ENCODE results near the gene FBH1.
A peak's percentile ranks its signal among the peaks of the same experiment; 100 is the strongest.
"Not testable (repeated sequence)": the region's sequence is repeated elsewhere in the genome, so short reads cannot be mapped to it uniquely, and the experiment has no call there.

The FBH1 gene

DNA sequence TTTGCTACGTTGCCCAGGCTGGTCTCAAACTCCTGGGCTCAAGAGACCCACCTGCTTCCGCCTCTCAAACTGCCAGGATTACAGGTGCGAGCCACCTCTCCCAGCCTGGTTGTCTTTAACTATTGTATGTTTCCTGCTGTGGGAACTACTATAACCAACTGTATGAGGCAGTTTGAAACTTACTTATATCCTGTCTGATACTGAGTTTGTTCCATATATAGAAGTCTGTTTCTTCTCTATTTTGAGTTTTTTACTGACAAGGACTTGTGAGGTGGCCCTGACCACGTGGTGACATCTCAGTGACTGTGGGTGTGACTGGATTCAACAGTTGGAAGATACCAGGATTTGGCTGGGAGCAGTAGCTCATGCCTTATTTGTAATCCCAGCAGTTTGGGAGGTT lies 14.2 kb downstream of the FBH1 start:
- no peak for DNase-seq

DNA sequence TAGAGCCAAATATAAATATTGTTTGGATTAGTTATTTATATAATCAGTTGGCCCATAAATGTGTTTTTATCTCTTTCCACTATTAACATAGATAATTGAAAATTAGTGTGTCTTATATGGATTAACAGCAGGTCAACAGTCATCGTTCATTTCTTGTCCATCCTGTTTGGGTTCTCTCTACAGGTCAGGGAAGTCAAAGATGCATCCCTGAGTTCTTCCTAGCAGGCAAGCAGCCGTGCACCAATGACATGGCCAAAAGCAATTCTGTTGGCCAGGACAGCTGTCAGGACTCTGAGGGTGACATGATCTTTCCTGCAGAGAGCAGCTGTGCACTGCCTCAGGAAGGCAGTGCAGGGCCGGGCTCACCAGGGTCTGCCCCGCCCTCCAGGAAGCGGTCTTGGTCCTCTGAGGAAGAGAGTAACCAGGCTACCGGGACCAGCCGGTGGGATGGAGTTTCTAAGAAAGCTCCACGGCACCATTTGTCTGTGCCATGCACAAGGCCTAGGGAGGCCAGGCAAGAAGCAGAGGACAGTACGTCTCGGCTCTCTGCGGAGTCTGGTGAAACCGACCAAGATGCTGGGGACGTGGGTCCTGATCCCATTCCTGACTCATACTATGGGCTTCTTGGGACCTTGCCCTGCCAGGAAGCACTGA lies 15.9 kb downstream of the FBH1 start:
- DNase-seq, result no peak

DNA sequence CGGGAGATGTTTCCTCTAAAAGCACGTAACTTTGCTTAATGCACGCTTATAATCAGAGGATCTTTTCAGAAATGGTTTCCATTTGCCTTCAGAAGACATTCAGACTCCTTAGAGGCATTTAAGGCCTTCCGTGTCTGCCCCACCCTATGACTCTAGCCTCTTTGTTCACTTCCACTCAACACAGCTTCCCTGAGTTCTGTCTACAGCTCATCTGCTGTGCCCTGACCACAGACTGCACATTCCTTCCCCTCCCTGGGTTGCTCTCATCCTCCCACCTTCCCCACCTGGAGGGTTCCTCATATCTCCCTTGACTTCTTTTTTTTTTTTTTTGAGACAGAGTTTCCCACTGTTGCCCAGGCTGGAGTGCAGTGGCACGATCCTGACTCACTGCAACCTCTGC lies 16.6 kb downstream of the FBH1 start:
- DNase-seq, result no peak

DNA sequence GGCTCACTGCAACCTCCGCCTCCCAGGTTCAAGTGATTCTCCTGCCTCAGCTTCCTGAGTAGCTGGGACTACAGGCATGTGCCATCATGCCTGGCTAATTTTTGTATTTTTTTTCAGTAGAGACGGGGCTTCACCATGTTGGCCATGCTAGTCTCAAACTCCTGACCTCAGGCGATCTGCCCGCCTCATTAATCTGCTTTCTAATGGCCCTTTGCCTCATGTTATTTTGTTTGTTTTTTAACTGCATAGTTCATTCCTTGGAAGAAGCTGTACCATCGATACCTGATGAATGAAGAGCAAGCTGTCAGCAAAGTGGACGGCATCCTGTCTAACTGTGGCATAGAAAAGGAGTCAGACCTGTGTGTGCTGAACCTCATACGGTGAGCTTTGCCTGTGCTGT lies 18.6 kb downstream of the FBH1 start:
- not testable (repeated sequence) for DNase-seq

DNA sequence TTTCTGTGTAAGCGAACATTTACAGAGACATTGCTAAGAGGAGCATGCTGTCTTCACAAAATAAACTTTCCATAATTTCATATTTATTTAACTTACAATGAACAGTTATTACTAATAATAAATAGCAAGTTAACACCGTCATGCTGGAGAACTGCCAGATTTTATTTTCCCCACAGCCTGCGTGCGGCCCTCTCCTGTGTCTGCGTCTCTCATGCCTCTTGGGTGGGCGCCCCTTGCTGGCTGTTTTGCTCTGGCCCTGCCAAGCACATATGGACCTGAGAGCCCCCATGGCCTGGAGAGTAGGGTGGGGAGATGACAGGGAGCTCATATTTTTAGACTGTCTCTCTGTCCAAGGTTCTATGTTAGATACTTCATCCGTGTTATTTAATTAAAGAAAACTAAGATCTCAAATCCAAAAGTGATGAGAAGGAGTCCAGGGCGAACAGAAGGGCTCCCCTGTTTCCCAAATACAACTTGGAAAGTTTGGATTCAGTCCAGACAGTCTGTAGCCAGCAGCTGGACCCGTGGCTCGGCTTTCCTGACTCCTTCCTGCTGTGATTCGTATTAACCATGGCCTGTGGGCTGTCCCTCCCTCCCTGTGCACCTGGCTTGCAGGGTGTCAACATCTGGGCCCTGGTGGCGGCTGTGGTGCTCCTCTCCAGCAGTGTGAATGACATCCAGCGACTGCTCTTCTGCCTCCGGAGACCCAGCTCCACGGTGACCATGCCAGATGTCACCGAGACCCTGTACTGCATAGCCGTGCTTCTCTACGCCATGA lies 20.5 kb downstream of the FBH1 start:
- DNase-seq, result no peak

DNA sequence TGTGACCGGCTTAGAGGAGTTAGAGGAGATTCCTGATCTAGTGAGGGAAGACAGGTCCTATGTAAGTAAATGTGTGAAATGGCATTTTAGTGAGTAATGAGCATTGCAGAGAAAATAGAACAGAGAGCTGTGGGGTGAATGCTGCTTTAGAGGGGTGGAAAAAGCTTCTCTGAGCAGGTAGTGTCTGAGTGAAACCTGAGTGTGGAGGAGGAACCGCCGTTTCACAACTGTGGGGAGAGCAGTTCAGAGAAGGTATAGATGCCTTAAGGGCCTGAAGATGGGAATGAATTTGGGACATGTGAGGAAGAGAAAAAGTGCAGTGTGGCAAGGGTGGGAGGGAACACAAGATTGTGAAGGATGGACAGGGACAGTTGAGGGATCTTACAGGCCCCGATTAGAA lies 21.6 kb downstream of the FBH1 start:
- DNase-seq, result no peak

DNA sequence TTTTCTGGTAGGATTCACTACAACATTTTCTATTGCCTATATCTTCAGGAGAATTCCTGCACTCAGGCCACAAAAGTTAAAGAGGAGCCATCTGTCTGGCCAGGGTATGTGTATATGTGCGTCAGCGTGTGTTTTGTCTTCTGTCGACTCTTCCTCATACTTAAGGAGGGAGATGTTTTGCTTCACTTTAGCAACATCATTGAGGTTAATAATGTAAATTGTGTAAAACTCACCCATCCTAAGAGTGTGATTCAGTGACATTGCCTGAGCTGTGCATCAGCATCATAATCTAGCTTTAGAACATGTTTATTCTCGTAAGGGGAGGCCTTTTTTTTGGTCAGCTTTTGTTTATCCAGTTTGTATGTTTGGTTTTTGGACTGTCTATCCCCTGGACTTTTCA lies 23.7 kb downstream of the FBH1 start:
- DNase-seq, result no peak

DNA sequence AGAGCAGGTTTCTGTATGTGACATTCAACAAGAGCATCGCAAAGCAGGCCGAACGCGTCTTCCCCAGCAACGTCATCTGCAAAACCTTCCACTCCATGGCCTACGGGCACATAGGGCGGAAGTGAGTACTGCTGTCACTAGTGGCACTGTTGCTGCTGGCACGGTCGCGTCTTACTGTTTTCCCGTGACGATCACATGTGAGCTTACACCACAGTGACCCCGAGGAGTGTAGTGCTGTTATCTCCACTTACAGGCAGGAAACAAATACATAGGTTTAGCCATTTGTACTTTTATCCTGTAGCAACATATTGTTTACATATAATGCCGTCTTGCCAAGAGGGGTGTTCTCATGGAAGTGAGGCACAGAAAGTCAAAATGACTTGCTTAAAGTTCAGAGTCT lies 25.4 kb downstream of the FBH1 start:
- no peak for DNase-seq

DNA sequence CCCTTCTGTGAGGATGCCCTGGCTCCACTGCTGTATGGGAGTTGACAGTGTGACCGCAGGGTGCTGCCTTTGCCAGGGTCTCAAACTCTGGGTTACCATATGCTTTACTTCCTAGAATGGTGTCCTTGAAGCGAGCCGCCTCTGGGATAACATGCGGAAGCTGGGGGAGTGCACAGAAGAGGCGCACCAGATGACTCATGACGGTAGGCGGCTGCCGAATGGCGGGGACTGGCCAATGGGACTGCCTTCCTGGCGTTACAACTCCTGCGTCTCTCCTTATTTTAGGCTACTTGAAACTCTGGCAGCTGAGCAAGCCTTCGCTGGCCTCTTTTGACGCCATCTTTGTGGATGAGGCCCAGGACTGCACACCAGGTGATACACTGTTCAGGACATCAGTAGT lies 27.3 kb downstream of the FBH1 start:
- DNase-seq, result no peak

DNA sequence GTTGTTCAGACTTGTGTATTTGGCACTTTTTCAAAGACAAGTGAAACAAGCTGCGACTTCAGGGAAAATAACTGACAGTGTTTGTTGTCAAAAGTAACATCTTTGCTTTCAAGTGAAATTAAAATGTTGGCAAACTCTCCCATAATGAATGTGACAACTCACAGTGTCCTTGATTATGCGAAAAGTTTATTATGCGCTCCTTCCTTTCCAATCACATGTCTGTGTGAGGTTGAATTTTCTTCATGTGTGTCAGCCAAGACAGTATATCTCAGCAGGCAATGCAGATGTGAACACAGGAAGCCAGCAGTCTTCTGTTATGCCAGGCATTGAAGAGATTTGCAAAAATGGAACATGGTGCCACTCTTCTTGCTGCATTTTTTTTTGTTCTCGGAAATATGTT lies 28.7 kb downstream of the FBH1 start:
- no peak for DNase-seq

DNA sequence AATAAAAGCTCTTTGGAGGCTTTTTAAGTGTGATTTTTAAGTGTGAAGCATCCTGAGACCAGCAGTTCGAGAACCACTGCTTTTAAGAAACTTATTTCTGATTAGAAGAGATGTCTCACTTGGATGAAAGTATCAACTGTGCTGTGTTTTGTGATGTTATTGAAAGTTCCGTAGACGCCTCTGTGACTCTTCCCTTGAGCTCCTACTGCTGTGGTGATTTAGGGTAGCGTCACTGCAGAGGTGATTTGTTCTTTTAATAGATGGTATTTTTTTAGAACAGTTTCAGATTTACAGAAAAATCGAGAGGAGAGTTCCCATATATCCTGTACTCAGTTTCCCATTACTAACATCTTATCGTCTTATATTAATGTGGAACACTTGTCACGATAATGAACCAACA lies 29.5 kb downstream of the FBH1 start:
- no peak for DNase-seq

DNA sequence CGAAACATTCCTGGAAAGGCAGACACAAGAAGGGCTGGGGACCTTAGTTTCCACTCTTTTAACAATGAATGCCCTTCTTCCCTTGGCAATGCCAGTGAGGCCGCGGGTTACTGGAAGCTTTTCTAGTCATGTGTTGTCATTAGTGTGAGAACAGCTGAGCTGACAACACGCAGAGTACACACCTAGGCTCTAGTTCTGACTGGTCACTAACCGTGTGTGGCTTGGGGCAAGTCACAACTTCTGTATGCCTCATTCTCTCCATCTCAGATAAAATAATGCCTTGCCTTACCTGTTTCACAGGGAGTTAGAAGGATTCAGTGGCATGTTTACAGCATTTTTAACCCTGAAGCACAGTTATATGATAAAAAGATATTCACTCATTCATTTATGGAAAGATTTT lies 31.7 kb downstream of the FBH1 start:
- no peak for DNase-seq

DNA sequence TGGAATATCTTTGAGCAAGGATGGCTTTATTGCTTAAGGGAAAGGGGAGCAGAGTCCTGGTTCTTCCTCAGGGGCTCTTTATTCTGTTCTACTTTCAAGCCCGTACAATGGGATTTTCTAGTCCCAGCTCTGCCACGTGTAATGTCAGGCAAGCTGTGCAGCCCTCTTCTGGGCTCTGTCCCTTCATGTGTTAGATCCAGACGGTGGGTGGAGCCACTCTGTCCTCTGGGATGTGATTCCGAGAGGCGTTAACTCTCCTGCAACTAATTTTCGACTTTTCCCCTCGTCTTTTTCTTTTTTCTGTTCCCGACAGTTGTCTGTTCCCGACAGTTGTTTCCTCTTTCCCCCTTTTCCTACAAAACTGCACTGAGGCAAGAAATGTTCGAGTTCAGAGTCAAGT lies 34.8 kb downstream of the FBH1 start:
- no peak for DNase-seq

DNA sequence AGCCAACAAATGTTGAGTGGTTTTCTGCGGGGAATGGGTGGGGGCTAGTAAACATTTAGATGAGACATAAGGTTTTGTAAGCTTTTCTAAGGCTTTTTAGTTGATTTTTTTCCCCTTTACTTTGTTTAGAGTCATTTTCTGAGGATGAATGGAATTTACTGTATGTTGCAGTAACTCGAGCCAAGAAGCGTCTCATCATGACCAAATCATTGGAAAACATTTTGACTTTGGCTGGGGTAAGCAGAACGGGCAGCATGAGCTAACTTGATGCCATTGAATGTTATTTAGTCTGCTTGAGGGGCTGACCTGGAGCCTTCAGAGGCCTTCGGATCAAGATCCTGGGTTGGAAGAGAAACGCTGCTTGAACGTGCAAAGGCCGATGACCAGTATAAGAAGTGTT lies 37.3 kb downstream of the FBH1 start:
- DNase-seq, result peak; percentile 54

DNA sequence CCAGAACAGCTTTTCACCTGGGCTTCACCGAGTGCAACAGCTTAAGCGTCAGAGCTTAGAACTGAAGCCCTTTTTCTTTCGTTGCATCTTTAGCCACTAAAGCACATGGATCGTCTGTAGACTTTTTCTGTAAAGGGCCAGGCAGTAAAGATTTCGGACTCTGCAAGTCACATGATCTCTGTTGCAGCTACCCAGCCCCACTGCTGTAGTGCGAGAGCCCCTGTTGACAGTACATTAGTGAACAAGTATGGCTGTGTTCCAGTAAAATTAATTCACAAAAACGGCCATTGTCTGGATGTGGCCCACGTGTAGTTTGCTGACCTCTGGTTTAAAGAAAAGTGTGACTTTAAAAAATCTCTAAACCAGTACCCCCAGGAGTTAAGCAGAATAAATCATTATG lies 39.4 kb downstream of the FBH1 start:
- DNase-seq, result no peak

DNA sequence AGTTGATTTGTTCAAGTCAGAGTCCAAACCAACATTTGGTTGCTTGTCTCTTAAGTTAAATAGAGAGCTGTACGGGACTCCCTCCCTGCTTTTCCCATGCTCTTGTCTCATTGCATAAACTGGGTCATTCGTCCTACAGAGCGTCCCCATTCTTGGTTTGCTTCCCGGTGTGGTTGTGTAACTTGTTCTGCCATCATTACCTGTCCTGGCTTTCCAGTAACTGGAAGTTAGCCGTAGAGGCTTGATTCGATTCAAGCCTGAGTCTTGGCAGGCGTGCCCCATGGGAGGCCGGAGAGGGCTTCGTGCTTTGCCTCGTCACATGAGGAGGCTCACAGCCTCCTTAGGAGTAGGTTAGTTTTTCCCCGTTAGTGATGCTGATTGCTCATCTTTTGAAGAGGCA lies 40.2 kb downstream of the FBH1 start:
- no peak for DNase-seq

DNA sequence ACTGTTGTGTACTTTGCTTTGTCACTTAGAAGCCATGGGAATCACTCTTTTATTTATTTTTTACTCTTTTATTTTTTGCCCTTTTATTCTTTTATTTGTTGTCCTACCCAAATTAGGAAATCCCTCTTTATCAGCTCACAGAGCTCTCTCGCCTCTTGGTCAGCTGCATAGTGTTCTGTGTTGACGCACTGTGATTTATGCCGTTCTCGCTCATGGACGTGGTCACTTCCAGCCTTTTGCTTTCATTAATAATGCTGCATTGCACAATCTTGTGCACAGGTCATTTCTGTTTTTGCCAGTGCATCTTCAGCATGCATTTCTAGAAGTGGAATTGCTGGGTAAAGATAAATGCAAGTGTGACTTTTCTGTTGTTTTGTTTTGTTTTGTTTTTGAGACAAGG lies 42.3 kb downstream of the FBH1 start:
- no peak for DNase-seq

DNA sequence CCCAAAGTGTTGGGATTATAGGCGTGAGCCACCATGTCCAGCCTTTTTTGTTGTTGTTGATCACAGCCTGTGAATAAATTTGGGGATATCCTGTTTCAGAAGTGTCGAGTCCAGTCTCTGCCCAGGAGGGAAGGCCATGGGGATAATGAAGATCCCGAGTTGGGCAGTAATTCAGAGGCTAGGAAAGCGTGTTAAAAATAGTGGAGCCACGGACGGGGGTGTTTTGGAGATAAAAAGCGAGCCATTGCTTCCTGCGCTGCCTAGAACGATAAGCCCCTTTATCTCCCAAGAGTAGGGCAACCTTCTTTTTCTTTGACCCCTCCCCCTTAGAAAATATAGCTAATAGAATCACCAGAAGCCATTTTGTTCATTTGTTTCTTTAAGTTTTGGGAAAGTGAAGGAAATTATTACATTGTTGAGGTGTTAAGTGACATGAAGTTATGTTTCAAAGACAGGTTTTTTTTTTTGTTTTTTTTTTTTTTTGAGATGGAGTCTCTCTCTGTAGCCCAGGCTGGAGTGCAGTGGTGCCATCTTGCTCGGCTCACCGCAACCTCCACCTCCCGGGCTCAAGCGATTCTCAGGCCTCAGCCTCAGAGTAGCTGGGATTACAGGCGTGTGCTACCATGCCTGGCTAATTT lies 44.0 kb downstream of the FBH1 start:
- DNase-seq, result no peak

DNA sequence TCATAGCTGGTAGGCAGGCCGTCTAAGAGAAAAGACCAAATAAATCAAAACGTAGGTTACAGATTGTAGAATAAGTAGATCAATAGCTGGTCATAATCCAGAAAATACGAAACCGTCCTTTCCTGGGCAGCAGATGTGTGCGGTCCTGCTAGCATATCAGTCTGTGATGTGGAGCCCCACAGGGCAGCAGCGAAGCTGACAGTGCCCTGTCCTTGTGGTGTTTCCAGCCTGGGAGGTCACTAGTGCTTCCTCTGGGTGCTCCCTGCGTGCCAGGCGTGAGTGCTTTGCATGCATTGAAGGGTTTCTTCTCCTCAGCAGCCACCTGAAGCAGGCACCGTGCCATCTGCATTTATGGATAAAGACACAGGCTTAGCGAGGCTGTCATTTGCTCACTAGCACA lies 45.6 kb downstream of the FBH1 start:
- DNase-seq, result no peak

DNA sequence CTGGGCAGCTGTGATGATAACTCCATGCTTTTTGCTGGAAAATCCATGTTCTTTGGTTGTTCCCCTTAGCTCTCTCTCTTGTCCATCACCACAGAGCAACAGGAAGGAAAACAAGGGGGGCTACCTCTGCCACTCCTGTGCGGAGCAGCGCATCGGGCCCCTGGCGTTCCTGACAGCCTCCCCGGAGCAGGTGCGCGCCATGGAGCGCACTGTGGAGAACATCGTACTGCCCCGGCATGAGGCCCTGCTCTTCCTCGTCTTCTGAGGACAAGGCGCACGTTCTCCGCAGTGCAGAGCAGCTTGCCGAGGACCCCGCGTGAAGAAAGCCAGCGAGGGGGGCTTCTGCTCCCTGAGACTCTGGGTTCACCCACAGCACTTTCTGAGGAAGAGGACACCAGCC lies 47.0 kb downstream of the FBH1 start:
- no peak for DNase-seq

DNA sequence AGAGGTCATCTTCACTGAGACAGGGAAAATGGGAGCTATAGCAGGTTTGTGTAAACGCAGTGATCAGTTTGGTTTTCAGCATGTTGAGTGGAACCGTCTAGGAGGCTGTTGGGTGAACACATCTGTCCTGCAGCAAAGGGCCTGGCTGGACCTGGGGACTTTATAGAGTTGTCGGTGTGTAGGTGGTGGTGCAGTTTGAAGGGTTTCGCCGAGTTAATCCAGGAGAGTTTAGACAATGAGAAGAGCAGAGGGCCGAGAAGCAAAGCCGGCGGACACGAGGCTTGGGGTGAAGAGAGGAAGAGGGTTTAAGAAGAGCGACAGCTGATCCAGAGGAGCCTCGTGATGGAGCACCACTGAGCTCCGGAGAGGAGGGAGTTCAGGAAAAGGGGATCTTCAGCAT lies 48.2 kb downstream of the FBH1 start:
- no peak for DNase-seq

DNA sequence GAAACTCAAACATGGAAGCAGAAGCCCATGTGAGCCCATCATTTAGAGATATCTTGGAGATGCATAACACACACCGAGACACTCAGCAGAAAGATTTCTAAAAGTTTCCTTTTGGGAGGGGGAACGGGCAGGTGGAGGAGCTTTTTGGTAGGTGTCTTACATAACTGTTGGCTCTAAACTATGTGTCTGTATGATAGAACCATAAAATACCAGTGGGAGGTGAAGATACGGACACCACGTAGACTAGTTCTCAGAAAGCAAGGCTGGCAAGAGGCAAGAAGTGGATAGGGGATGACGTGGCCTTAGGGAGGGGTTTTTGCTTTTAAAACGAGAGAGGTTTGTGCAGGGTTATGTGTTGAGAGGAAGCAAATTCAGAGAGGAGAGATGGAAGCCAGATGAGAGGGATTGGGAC lies 50.8 kb downstream of the FBH1 start:
- DNase-seq, result no peak

DNA sequence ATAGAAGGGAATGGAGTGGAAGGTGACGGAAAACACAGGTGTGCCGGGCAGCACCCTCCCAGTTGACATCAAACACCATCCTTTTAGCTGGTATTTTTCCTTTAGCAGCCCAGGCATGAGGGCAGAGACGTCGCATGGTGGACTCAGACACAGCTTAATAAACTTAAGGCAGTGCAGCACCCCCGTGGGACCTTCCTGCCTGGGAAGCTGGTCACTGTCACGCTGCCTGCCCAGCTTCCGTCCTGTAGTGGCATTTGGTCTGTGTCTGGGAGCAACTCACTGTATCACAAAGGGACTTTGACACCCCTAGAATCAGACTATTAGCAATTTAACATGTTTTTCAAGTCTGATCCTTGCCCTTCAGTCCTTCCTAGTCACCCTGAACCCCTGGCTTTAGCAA lies 51.5 kb downstream of the FBH1 start:
- no peak for DNase-seq

DNA sequence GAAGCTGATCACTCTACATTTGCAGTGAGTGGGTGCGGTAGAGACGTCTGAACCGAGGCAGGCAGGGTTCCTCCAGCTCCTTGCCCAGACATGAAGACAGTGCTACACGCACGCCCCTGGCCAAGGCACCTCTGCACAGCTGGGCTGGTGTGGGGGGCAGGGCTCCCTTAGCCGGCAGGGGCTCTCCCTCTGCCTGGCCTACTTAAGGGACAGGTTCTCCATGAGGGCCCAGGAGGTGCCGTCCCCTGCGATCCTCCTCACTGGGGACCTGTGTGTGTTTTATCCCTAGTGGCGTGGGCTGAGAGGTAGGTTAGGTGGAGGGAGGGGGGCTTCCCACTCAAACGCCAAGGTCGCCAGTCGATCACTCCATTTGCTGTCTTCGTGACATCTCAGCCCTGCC lies 52.0 kb downstream of the FBH1 start:
- DNase-seq, result no peak

DNA sequence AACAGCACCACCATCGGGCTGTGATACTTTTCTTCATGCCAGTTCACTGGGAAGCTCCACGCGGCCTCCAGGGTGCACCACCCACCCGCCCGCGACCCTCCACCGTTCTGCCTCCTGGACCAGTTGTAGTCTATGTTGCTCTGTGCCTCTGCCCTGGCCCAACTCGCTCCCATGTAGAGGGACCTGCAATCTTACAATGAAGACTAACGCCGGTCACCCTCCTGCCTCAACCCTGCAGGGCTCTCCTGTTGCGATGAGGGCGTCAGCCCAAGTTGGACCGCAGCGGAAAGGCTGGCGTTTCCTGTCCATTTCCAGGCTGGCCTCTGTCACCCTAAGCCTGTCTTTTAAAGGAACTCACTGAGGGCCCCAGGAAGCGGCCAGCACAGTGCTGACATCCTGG lies 52.4 kb downstream of the FBH1 start:
- DNase-seq, result no peak
